Breast epithelium (tissue), 3 donors: ENCODE results near the gene MNX1.

Experiments used
- POLR2A ChIP-seq: fragments of 450-650 bp; IDR thresholded peaks from one replicate; pipeline ENCODE4 v1.6.1; 2016; ENCODE audit warnings: antibody characterized with exemption, mild to moderate bottlenecking, moderate library complexity
- TF ChIP-seq, protein P1 (sequence below), 3 donors: fragments of 450-650 bp; IDR thresholded peaks; one replicate each; pipeline ENCODE4 v1.5.1; 2016 to 2017; ENCODE audit warnings: antibody characterized with exemption in 3 of 3, mild to moderate bottlenecking in 3 of 3, moderate library complexity in 3 of 3

DNA sequence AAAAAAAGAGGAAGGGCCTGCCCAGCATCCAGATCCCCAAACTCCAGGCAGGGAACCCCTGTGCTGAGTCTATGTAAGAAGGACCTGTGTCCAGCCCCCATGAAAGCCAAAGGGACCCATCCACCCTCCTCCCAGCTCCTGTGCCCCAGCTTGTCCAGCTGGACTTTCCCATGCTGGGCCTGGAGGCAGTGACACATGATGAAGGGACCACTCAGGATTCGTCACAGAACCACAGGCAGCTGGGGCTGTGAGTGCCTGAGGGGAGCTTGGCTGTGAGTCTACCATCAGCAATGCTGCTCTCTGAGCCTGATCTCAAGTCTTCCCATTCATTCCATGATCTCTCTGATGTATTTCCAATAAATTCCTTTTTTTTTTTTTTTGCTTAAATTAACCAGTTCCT is 36.2 kb upstream of the MNX1 start:
- TF ChIP-seq, protein P1, sequence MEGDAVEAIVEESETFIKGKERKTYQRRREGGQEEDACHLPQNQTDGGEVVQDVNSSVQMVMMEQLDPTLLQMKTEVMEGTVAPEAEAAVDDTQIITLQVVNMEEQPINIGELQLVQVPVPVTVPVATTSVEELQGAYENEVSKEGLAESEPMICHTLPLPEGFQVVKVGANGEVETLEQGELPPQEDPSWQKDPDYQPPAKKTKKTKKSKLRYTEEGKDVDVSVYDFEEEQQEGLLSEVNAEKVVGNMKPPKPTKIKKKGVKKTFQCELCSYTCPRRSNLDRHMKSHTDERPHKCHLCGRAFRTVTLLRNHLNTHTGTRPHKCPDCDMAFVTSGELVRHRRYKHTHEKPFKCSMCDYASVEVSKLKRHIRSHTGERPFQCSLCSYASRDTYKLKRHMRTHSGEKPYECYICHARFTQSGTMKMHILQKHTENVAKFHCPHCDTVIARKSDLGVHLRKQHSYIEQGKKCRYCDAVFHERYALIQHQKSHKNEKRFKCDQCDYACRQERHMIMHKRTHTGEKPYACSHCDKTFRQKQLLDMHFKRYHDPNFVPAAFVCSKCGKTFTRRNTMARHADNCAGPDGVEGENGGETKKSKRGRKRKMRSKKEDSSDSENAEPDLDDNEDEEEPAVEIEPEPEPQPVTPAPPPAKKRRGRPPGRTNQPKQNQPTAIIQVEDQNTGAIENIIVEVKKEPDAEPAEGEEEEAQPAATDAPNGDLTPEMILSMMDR (IDR thresholded peaks at IDR 0.05) = no peak
- no peak for TF ChIP-seq POLR2A
